K562 (cell line): ENCODE data around the gene TGM1. TPM values are rescaled to one million over a fixed set of nuclear protein-coding genes. Genes with fewer than 3 reads are reported as not detected.
A peak's percentile ranks its signal among the peaks of the same experiment; 100 is the strongest.

Experiments
- ARID3B ChIP-seq: fragments of 250-450 bp; sonication (Bioruptor Pico); IDR thresholded peaks from 2 replicates; pipeline ENCODE4 v1.4.0; 2020; ENCODE audit warnings: borderline replicate concordance
- BACH1 ChIP-seq: fragments of 200-800 bp; sonication (Bioruptor generic); IDR thresholded peaks from 2 replicates; pipeline ENCODE4 v1.6.1; 2016; ENCODE audit warnings: missing genetic modification characterization, missing compliant biosample characterization
- CBX2 ChIP-seq: fragments of 200-600 bp; sonication (generic); IDR thresholded peaks from one replicate; pipeline ENCODE4 v1.6.1; 2012; ENCODE audit warnings: mild to moderate bottlenecking, low read length, inconsistent platforms; ENCODE audit not compliant: insufficient read depth, poor library complexity, severe bottlenecking
- CUX1 ChIP-seq: fragments of 200-800 bp; sonication (Bioruptor generic); IDR thresholded peaks from 2 replicates; pipeline ENCODE4 v1.6.1; 2016; ENCODE audit warnings: missing genetic modification characterization, missing compliant biosample characterization
- KDM5B ChIP-seq: fragments of 200-600 bp; sonication (generic); IDR thresholded peaks from 2 replicates; pipeline ENCODE4 v1.6.1; 2012; ENCODE audit warnings: low read depth, mild to moderate bottlenecking, moderate library complexity, low read length, control low read depth, inconsistent platforms; ENCODE audit not compliant: insufficient replicate concordance
- NCOR1 ChIP-seq: fragments of 450-650 bp; IDR thresholded peaks from 2 replicates; pipeline ENCODE4 v1.6.1; 2016; ENCODE audit warnings: mild to moderate bottlenecking, moderate library complexity
- RERE ChIP-seq: sonication (generic); formaldehyde crosslinking; IDR thresholded peaks from 2 replicates; pipeline ENCODE4 v1.8.0; 2023; ENCODE audit warnings: missing genetic modification reagents, mild to moderate bottlenecking, borderline replicate concordance
- SNIP1 ChIP-seq: fragments of 450-650 bp; IDR thresholded peaks from 2 replicates; pipeline ENCODE4 v1.7.1; 2017; ENCODE audit warnings: low read depth, mild to moderate bottlenecking
- STAT5A ChIP-seq: IDR thresholded peaks from 2 replicates; pipeline ENCODE4 v1.6.1; 2012; ENCODE audit warnings: low read length, inconsistent platforms, borderline replicate concordance
- TBP ChIP-seq: optimal IDR thresholded peaks from 2 replicates; pipeline ENCODE3; 2011; ENCODE audit warnings: low read depth, low read length, improper control_type of control experiment
- TEAD1 ChIP-seq, 2 experiments: fragments of 450-650 bp in 1 of 2; sonication (generic) in 1 of 2; formaldehyde crosslinking; IDR thresholded peaks; 2 replicates each; pipeline versions ENCODE4 v1.4.0 to v1.8.0; 2020 to 2022; ENCODE audit warnings: mild to moderate bottlenecking in 2 of 2, missing genetic modification reagents in 1 of 2
- ZBTB12 ChIP-seq: fragments of 250-450 bp; sonication (Bioruptor Pico); IDR thresholded peaks from 2 replicates; pipeline ENCODE4 v1.4.0; 2020
- polyA plus RNA-seq, 8 experiments: library from polyadenylated mRNA; depleted of rRNA in 4 of 8; stranded (reverse) in 5 of 8; unstranded in 3 of 8; fragments of >200 nt; fragmentation: Nextera tagmentation in 2 of 8; fragmentation: Illumina TruSeq in 1 of 8; extraction: Ambion mirVana in 2 of 8; extraction: Trizol in 1 of 8; gene quantifications; 2 replicates each; pipeline versions ENCODE4 v1.2.1 to v1.2.3, GENCODE V29; 2011 to 2014; ENCODE audit warnings: inconsistent platforms in 1 of 8, missing spikeins in 1 of 8
- total RNA-seq, 7 experiments: library from RNA; depleted of rRNA in 6 of 7; stranded (reverse); fragments of >200 nt in 6 of 7; fragmentation: Illumina TruSeq in 2 of 7; extraction: Trizol in 2 of 7; gene quantifications; 2 replicates each; pipeline versions ENCODE4 v1.2.1 to v1.2.3, GENCODE V29; 2011 to 2021; ENCODE audit warnings: low replicate concordance in 1 of 7

Gene TGM1
- total and polyA plus RNA-seq, 9 of the 15 experiments (the other 6 are each of a cell fraction or from before 2014, with no cell fraction given), result 0.13 to 4.4 (median 0.88) TPM

- TF ChIP-seq ARID3B (CRISPR knock-in tag) (no peak), CBX2 (no peak), KDM5B (peak; percentile 87), SNIP1 (peak; percentile 84), TEAD1 (CRISPR knock-in tag; IDR thresholded peaks at IDR 0.05) (peak; percentile 9 to 76; a peak in 2 of 4 replicates), NCOR1 (0 out of 2 replicates have a peak, but pooled peaks have one; percentile 11), TBP (peak; percentile 59), ZBTB12 (CRISPR knock-in tag) (peak; percentile 82), BACH1 (tag) (no peak), CUX1 (CRISPR knock-in tag) (no peak), STAT5A (peak; percentile 18; the same call in 1 of the 2 replicates), RERE (no peak)
These were observed 47.3 kb downstream of the TGM1 start, which contains the start of gene MDP1 (continued) for GRCh38 chr14:24215495-24216344.
